MM.1S (cell line): ENCODE measurements around the gene ZFYVE28.
"Not testable (repeated sequence)": the region's sequence is repeated elsewhere in the genome, so short reads cannot be mapped to it uniquely, and the experiment has no call there.

Source experiments
- DNase-seq: peaks from one replicate; pipeline ENCODE4 v3.0.0-alpha.2; 2015
- H2AFZ ChIP-seq: fragments of 300-600 bp; sonication (generic); 2 replicates; pipeline ENCODE4 v1.6.0; 2016; ENCODE audit warnings: antibody characterized with exemption, low read length
- H3F3A ChIP-seq: fragments of 300-600 bp; sonication (generic); 2 replicates; pipeline ENCODE4 v1.6.1; 2016; ENCODE audit warnings: mild to moderate bottlenecking, antibody characterized with exemption, low read length, moderate library complexity, mixed read lengths; ENCODE audit not compliant: insufficient read depth
- H3K27ac ChIP-seq: fragments of 300-600 bp; sonication (generic); 2 replicates; pipeline ENCODE4 v1.5.1; 2016; ENCODE audit warnings: mild to moderate bottlenecking, low read length
- H3K27me3 ChIP-seq: fragments of 300-600 bp; sonication (generic); replicated peaks from 2 replicates; pipeline ENCODE4 v1.6.0; 2016; ENCODE audit warnings: low read length; ENCODE audit not compliant: insufficient read depth
- H3K36me3 ChIP-seq: fragments of 300-600 bp; sonication (generic); replicated peaks from 2 replicates; pipeline ENCODE4 v1.6.1; 2016; ENCODE audit warnings: mild to moderate bottlenecking, low read length, mixed read lengths; ENCODE audit not compliant: insufficient read depth
- H3K4me1 ChIP-seq: fragments of 300-600 bp; sonication (generic); 2 replicates; pipeline ENCODE4 v1.6.1; 2016; ENCODE audit warnings: low read length, mixed read lengths
- H3K4me2 ChIP-seq: fragments of 300-600 bp; sonication (generic); 2 replicates; pipeline ENCODE4 v1.6.0; 2016; ENCODE audit warnings: low read depth, low read length
- H3K4me3 ChIP-seq: fragments of 300-600 bp; sonication (generic); 2 replicates; pipeline ENCODE4 v1.5.1; 2016; ENCODE audit warnings: low read length, mixed read lengths
- H3K79me2 ChIP-seq: fragments of 300-600 bp; sonication (generic); 2 replicates; pipeline ENCODE4 v1.6.1; 2016; ENCODE audit warnings: mixed run types, low read length, mixed read lengths
- H3K9ac ChIP-seq: fragments of 300-600 bp; sonication (generic); 2 replicates; pipeline ENCODE4 v1.6.1; 2016; ENCODE audit warnings: low read length, mixed read lengths
- H3K9me2 ChIP-seq: fragments of 300-600 bp; sonication (generic); replicated peaks from 2 replicates; pipeline ENCODE4 v1.6.1; 2016; ENCODE audit warnings: mild to moderate bottlenecking, low read length, mixed read lengths; ENCODE audit not compliant: insufficient read depth
- H3K9me3 ChIP-seq: fragments of 300-600 bp; sonication (generic); replicated peaks from 2 replicates; pipeline ENCODE4 v1.6.1; 2016; ENCODE audit warnings: mild to moderate bottlenecking, low read length, mixed read lengths; ENCODE audit not compliant: insufficient read depth
- H4K20me1 ChIP-seq: fragments of 300-600 bp; sonication (generic); 2 replicates; pipeline ENCODE4 v1.6.1; 2016; ENCODE audit warnings: mild to moderate bottlenecking, low read length, moderate library complexity, mixed read lengths; ENCODE audit not compliant: insufficient read depth
- EZH2 ChIP-seq: fragments of 300-600 bp; sonication (generic); optimal IDR thresholded peaks from 2 replicates; pipeline ENCODE3; 2017; ENCODE audit warnings: low read depth, mild to moderate bottlenecking, antibody characterized with exemption, low read length, mixed read lengths
- EZH2phosphoT487 ChIP-seq: fragments of 300-600 bp; sonication (generic); IDR thresholded peaks from 2 replicates; pipeline ENCODE4 v1.6.1; 2018; ENCODE audit warnings: antibody characterized with exemption, low read length
- TF ChIP-seq, protein P1 (sequence below): fragments of 300-600 bp; sonication (generic); IDR thresholded peaks from 2 replicates; pipeline ENCODE4 v1.5.1; 2016; ENCODE audit warnings: antibody characterized with exemption, low read length, mixed read lengths

ZFYVE28 gene

GRCh38 chr4:2275546-2276251, 142.7 kb downstream of the ZFYVE28 start:
- Histone ChIP-seq H3K9ac (no peak overlapping the region), H3K4me1 (no peaks in the 10 kb centered on the region), H3K4me2 (no peak overlapping the region), H4K20me1 (no peaks in the 10 kb centered on the region), H2AFZ (no peak overlapping the region), H3K27me3 (no peaks in the 10 kb centered on the region), H3K79me2 (no peaks in the 10 kb centered on the region), H3K27ac (no peak overlapping the region), H3K9me3 (no peaks in the 10 kb centered on the region), H3F3A (no peaks in the 10 kb centered on the region), H3K9me2 (no peaks in the 10 kb centered on the region), H3K36me3 (no peaks in the 10 kb centered on the region), H3K4me3 (no peak overlapping the region)
- TF ChIP-seq, protein P1, sequence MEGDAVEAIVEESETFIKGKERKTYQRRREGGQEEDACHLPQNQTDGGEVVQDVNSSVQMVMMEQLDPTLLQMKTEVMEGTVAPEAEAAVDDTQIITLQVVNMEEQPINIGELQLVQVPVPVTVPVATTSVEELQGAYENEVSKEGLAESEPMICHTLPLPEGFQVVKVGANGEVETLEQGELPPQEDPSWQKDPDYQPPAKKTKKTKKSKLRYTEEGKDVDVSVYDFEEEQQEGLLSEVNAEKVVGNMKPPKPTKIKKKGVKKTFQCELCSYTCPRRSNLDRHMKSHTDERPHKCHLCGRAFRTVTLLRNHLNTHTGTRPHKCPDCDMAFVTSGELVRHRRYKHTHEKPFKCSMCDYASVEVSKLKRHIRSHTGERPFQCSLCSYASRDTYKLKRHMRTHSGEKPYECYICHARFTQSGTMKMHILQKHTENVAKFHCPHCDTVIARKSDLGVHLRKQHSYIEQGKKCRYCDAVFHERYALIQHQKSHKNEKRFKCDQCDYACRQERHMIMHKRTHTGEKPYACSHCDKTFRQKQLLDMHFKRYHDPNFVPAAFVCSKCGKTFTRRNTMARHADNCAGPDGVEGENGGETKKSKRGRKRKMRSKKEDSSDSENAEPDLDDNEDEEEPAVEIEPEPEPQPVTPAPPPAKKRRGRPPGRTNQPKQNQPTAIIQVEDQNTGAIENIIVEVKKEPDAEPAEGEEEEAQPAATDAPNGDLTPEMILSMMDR: no peak
- TF ChIP-seq EZH2 (no peak), EZH2phosphoT487 (no peak)
- no peak for DNase-seq

DNA sequence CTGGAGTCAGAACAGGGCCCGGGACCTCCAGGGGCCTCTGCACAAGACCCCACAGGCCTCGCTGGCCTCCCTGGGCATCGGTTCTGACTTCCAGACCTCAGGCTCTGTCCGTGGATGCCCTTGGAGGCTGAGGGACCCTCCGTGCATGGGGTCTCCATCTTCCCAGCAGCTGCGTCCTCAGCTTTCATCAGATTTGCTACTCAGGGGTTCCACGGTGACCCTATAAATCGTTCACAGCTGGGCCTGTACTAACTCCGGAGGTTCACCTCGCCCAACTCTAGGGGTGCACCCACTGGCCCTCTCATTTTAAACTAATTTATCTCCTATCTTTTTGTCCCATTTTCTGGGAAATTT, 143.4 kb downstream of the ZFYVE28 start:
- H4K20me1 ChIP-seq, H3K9me3 ChIP-seq, H3K4me2 ChIP-seq, H3K27ac ChIP-seq, H3K4me3 ChIP-seq, H3F3A ChIP-seq, H3K27me3 ChIP-seq, H3K9me2 ChIP-seq, H3K79me2 ChIP-seq, H3K36me3 ChIP-seq, H3K4me1 ChIP-seq, DNase-seq, H2AFZ ChIP-seq, H3K9ac ChIP-seq: not testable (repeated sequence)

- Histone ChIP-seq H3K9ac (no peak overlapping the region), H3K9me2 (no peaks in the 10 kb centered on the region)
Measured at GRCh38 chr4:2274320-2275043, 144.0 kb downstream of the ZFYVE28 start.

More at GRCh38 chr4:2274320-2275043, 144.0 kb downstream of the ZFYVE28 start:
- no peak for DNase-seq
- Histone ChIP-seq H3K4me1 (no peaks in the 10 kb centered on the region), H3K9me3 (no peaks in the 10 kb centered on the region), H4K20me1 (no peaks in the 10 kb centered on the region), H2AFZ (no peak overlapping the region), H3K27ac (no peak overlapping the region), H3K79me2 (no peaks in the 10 kb centered on the region), H3K4me3 (no peak overlapping the region), H3K36me3 (no peaks in the 10 kb centered on the region), H3K4me2 (no peak overlapping the region), H3K27me3 (no peaks in the 10 kb centered on the region), H3F3A (no peaks in the 10 kb centered on the region)
- TF ChIP-seq, protein P1: no peak
- TF ChIP-seq EZH2 (no peak), EZH2phosphoT487 (no peak)
